ENCODE results near the gene LYPD4.

The LYPD4 gene

DNA sequence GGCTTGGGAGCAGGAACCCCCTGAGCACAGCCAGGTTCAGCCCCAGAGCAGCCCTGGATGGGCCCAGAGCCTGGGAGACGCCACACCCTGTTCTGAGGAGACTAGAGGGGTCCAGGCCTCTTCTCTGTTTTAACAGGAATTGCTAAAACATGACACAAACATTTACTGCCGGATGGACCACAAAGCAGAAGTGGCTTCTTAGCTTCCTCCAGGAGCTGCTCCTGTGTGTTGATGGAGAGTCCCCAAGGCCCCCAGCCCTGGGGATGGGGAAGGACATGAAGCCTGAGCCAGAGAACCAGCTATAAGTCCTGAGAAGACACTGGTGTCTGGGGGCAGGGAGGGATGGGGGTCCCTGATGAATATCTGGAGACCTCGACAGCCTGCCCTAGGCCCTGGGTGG, 33.4 kb downstream of the LYPD4 start:
- Histone ChIP-seq H3K4me2 (peak overlapping the region; percentile 92), H3K27ac (peak overlapping the region; percentile 85), H3K27me3 (no peaks in the 10 kb centered on the region), H3K36me3 (no peaks in the 10 kb centered on the region), H3K4me1 (peaks cover 68% of the 10 kb centered on the region), H3K4me3 (peak overlapping the region; percentile 55), H3K9ac (peak overlapping the region; percentile 54), H4K20me1 (no peaks in the 10 kb centered on the region), H3K9me3 (no peaks in the 10 kb centered on the region)
- TF ChIP-seq Cebpa-rat (IDR thresholded peaks at IDR 0.05): no peak

DNA sequence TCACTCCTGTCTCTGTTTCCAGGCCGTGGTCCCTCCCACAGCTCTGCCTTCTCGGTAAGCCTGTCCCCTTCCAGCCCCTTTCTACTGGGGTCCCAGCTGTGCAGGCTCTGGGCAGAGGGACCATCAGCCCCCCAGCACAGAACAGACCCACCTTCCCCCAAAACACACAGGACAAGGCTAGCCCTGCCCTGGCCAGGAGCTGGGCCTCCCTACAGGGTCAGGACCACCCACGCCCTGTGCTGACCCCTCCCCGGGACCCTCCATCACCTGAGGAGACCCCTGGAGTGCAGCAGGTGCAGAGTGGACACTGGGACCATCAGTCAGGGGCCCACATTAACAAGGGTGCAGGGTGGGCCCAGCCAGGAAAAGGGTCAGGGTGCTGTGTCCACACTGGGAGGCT, 34.2 kb downstream of the LYPD4 start:
- peak overlapping the region; percentile 55 for H3K4me3 ChIP-seq
- H3K27ac ChIP-seq: peak overlapping the region; percentile 85
- no peaks in the 10 kb centered on the region for H3K36me3 ChIP-seq
- no peaks in the 10 kb centered on the region for H3K9me3 ChIP-seq
- no peaks in the 10 kb centered on the region for H4K20me1 ChIP-seq
- H3K4me1 ChIP-seq: peaks cover 66% of the 10 kb centered on the region
- peak overlapping the region; percentile 92 for H3K4me2 ChIP-seq
- no peak for TF ChIP-seq Cebpa-rat (IDR thresholded peaks at IDR 0.05)
- peak overlapping the region; percentile 54 for H3K9ac ChIP-seq
- H3K27me3 ChIP-seq: no peaks in the 10 kb centered on the region

DNA sequence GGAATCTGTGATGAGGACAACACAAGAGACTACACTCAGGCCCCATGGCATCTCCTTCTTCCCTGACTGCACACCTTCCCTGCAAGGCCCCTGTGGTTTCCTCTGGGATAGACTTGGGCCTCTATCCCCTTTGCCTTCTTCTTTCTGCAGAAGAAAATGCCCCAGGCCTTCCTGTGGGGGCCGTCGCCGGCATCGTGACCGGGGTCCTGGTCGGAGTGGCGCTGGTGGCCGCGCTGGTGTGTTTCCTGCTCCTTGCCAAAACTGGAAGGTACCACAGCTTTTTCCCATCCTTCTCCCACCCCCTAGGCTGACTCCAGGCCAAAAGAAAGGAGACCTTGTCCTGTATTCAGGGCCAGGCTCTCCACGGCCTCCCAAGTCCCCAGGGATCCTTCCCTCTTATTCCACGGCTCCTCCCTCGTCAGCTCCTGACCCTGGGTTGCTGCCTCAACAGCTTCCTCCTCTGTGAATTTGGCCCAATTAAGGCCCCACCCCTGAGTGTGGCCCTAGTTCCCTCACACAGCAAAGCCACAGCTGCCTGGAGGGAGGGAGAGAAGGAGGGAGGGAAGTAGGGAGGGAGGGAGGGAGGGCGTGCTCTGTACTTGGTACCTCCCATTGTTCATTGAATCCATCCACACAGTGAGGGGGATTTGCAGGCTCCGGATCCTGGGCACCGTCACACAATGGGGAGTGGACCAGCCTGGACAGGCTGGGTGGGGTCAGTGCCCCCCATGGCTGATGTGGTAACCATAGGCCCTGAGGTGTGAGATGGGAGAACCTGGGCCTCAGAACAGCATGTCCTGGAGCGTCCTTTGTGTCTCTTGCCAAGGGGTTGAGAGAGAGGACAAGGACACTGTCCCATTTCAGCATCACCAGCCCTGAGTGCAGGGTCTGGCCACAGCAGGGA, 35.6 kb downstream of the LYPD4 start:
- H3K9ac ChIP-seq: no peak overlapping the region
- H3K4me1 ChIP-seq: peaks cover 59% of the 10 kb centered on the region
- no peaks in the 10 kb centered on the region for H3K9me3 ChIP-seq
- peak overlapping the region; percentile 92 for H3K4me2 ChIP-seq
- no peaks in the 10 kb centered on the region for H3K36me3 ChIP-seq
- peak overlapping the region; percentile 85; the same call in 1 of the 2 replicates for H3K27ac ChIP-seq
- no peaks in the 10 kb centered on the region for H4K20me1 ChIP-seq
- no peak overlapping the region for H3K4me3 ChIP-seq
- no peak for TF ChIP-seq Cebpa-rat (IDR thresholded peaks at IDR 0.05)
- H3K27me3 ChIP-seq: no peaks in the 10 kb centered on the region

DNA sequence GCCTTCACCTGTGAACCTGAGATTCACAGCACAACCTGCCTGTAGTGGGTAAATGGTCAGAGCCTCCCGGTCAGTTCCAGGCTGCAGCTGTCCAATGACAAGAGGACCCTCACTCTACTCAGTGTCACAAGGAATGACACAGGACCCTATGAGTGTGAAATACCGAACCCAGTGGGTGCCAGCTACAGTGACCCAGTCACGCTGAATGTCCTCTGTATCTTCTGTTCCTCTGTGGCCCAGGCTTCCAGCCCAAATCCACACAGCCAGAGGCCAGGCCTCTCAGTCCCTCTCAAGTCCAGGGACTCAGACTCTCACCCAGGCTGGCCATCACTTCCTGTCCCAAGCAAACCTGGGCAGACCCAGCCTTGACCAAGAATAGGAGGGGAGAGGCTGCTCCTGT, 37.3 kb downstream of the LYPD4 start:
- Histone ChIP-seq H3K27me3 (no peaks in the 10 kb centered on the region), H3K4me2 (no peak overlapping the region), H3K4me3 (no peak overlapping the region), H3K9ac (no peak overlapping the region), H4K20me1 (no peaks in the 10 kb centered on the region), H3K4me1 (peaks cover 59% of the 10 kb centered on the region), H3K9me3 (no peaks in the 10 kb centered on the region), H3K36me3 (no peaks in the 10 kb centered on the region), H3K27ac (no peak overlapping the region)
- TF ChIP-seq Cebpa-rat (IDR thresholded peaks at IDR 0.05): no peak

DNA sequence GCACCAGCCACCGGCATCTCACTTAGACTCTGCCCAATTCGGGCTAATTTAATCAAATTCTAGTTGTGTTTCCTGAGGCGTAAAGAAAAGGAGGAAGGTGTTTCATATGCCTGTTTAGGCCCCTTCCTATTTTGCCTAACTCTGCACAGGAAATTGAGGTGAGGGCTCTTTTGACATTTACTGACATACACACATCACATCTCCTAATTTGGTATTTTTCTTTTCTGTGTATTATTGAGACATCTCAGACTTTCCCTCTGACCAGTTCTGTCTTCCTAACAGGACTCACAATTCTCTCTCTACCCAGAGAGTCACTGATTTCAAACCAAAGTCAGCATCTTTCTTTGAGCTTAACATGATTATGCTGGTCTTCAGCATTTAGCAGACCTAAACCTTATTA, 40.1 kb downstream of the LYPD4 start:
- H3K4me3 ChIP-seq: no peak overlapping the region
- no peak overlapping the region for H3K4me2 ChIP-seq
- TF ChIP-seq Cebpa-rat (IDR thresholded peaks at IDR 0.05): no peak
- H3K27ac ChIP-seq: no peak overlapping the region
- H3K27me3 ChIP-seq: no peaks in the 10 kb centered on the region
- H3K9me3 ChIP-seq: peaks cover 13% of the 10 kb centered on the region
- H3K36me3 ChIP-seq: no peaks in the 10 kb centered on the region
- H3K4me1 ChIP-seq: peaks cover 57% of the 10 kb centered on the region
- H4K20me1 ChIP-seq: no peaks in the 10 kb centered on the region
- no peak overlapping the region for H3K9ac ChIP-seq

DNA sequence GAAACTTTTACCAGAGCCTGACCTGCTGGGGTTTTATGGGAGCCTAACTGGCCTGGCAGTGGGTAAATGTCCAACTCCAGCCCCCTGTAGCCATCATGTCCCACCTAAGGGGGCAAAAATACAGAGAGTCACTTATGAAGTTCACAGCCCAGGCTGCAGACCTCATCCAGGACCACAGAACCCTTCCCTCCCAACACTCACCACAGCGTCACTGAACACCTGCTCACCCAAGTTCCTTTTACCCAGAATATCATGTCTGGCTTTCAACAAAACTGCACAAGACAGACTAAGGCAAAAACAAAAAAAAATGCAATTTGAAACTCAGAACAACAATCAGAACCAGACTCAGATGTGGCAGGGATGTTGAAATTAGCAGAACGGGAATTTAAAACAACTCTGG, 41.7 kb downstream of the LYPD4 start:
- H3K4me3 ChIP-seq: no peak overlapping the region
- H3K9me3 ChIP-seq: peaks cover 13% of the 10 kb centered on the region
- H3K4me2 ChIP-seq: peak overlapping the region; percentile 56
- TF ChIP-seq Cebpa-rat (IDR thresholded peaks at IDR 0.05): no peak
- no peaks in the 10 kb centered on the region for H3K27me3 ChIP-seq
- no peaks in the 10 kb centered on the region for H4K20me1 ChIP-seq
- H3K4me1 ChIP-seq: peaks cover 59% of the 10 kb centered on the region
- H3K36me3 ChIP-seq: no peaks in the 10 kb centered on the region
- peak overlapping the region; percentile 20; the same call in 1 of the 2 replicates for H3K9ac ChIP-seq
- peak overlapping the region; percentile 39; the same call in 1 of the 2 replicates for H3K27ac ChIP-seq

DNA sequence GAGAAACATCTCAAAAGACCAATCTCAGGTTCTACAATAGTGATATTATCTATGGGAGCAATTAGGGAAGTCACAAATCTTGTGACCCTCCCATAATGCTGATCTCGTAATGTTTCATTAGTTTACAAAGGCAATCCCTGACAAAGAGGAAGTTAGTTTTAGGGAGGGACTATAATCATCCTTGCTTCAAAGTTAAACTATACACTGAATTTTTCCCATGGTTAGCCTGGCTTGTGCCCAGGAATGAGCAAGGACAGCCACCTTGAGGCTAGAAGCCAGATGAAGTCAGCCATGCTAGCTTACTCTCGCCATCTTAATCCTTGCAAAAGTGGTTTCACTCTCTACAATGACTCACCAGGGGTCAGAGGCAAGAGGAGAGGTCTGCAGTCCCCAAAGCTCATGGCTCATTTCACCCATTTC, 42.7 kb downstream of the LYPD4 start:
- Histone ChIP-seq H3K36me3 (no peaks in the 10 kb centered on the region), H3K4me2 (peak overlapping the region; percentile 56), H4K20me1 (no peaks in the 10 kb centered on the region), H3K4me1 (peaks cover 61% of the 10 kb centered on the region), H3K27me3 (no peaks in the 10 kb centered on the region), H3K27ac (0 out of 2 replicates have a peak overlapping the region, but pooled peaks have one; percentile 39), H3K4me3 (no peak overlapping the region), H3K9me3 (peaks cover 13% of the 10 kb centered on the region), H3K9ac (no peak overlapping the region)
- TF ChIP-seq Cebpa-rat (IDR thresholded peaks at IDR 0.05): no peak

DNA sequence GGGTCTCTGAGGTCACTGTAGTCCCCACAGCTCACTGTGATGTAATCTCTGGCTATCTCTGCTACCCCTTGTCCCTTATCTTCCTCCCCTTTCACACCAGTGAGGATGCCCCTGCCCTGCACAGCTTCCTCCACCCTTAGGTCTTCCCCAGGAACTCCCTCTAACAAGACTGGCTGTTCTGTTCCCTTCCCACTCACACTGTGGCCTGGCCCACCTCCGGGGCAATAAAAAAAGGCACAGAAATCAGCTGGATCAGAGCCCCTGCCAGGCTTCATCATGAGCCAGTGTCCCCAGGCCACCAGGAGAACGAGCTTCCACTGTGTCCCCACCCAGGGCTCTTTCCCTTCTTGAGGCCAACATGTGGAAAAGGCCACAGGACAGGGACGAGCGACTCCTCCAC, 43.5 kb downstream of the LYPD4 start:
- Histone ChIP-seq H3K9ac (no peak overlapping the region), H3K9me3 (peaks cover 13% of the 10 kb centered on the region), H3K4me1 (peaks cover 61% of the 10 kb centered on the region)

DNA sequence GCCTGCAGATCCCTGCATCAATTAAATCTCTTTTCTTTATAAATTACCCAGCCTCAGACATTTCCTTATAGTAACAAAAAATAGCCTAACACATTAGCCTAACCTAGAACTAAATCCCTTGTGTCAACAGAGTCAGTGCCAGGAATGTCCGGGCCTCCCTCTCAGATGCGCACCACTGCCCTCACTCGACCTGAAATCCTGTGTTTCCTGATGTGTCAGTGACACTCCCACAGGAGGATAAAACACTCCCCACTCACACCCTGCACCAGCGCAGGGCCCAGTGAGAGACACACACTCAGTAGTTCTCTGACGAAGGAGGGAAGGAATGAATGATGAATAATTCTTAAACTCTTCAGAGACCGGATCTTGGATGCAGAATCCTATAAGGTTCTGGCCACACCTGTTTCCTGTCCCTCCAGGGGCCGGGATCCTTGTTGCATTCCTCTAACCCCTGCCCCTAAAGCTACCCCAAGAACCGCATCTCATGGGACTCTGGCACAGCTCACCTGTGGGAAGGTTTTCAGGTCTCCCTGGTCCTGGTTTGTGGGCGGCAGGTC, 45.0 kb downstream of the LYPD4 start:
- Histone ChIP-seq H3K36me3 (no peaks in the 10 kb centered on the region), H3K27me3 (no peaks in the 10 kb centered on the region), H3K9me3 (peaks cover 13% of the 10 kb centered on the region), H4K20me1 (no peaks in the 10 kb centered on the region), H3K4me1 (peaks cover 66% of the 10 kb centered on the region), H3K27ac (peak overlapping the region; percentile 67), H3K4me2 (peak overlapping the region; percentile 81), H3K4me3 (no peak overlapping the region), H3K9ac (peak overlapping the region; percentile 40; the same call in 1 of the 2 replicates)
- no peak for TF ChIP-seq Cebpa-rat (IDR thresholded peaks at IDR 0.05)

More for the DNA sequence above, 43.5 kb downstream of the LYPD4 start:
- Histone ChIP-seq H3K27me3 (no peaks in the 10 kb centered on the region), H3K4me2 (peak overlapping the region; percentile 56), H3K4me3 (no peak overlapping the region), H3K27ac (0 out of 2 replicates have a peak overlapping the region, but pooled peaks have one; percentile 40), H3K36me3 (no peaks in the 10 kb centered on the region), H4K20me1 (no peaks in the 10 kb centered on the region)
- TF ChIP-seq Cebpa-rat (IDR thresholded peaks at IDR 0.05): no peak

DNA sequence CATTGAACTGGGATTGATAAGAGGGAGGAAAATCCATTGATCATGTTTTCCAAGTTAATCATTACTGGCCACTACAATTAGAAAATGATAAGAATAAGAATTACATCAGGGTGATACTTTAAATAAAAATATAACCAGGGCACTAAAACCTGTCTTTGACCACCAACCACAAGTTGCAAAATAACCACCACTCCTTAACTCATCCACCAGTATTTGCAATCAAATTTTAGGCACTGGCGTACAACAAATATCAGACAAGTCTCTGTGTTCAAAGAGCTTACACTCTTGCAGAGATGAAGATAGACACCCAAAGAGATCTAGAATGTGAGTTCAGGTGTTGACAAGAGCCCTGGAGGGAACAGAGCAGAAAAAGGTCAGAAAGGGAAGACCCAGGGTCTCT, 47.6 kb downstream of the LYPD4 start:
- no peaks in the 10 kb centered on the region for H3K27me3 ChIP-seq
- no peak for TF ChIP-seq Cebpa-rat (IDR thresholded peaks at IDR 0.05)
- H3K36me3 ChIP-seq: no peaks in the 10 kb centered on the region
- H3K9me3 ChIP-seq: peaks cover 13% of the 10 kb centered on the region
- no peak overlapping the region for H3K4me2 ChIP-seq
- H3K4me1 ChIP-seq: peaks cover 47% of the 10 kb centered on the region
- H4K20me1 ChIP-seq: no peaks in the 10 kb centered on the region
- H3K9ac ChIP-seq: no peak overlapping the region
- H3K4me3 ChIP-seq: no peak overlapping the region
- no peak overlapping the region for H3K27ac ChIP-seq

All from BLaER1 (cell line).